Measurements from ENCODE around the gene VCX2. TPM values are rescaled to one million over a fixed set of nuclear protein-coding genes. Genes with fewer than 3 reads are reported as not detected.
"Not testable (repeated sequence)": the region's sequence is repeated elsewhere in the genome, so short reads cannot be mapped to it uniquely, and the experiment has no call there.

VCX2 gene
- polyA plus RNA-seq, 1 of the 3 experiments (the other 2 are of a cell fraction): not detected

- TF ChIP-seq CTCF (IDR thresholded peaks at IDR 0.05) (no peak), FOXJ3 (CRISPR knock-in tag; IDR thresholded peaks at IDR 0.05) (no peak)
These were observed 12.3 kb upstream of the VCX2 start (continued) for GRCh38 chrX:8183346-8183745.

- Histone ChIP-seq H3K4me3 (ENCODE audit: low read depth in 2 of 2, low read length in 1 of 2) (no peak overlapping the region), H4K20me1 (ENCODE audit: insufficient read depth) (no peaks in the 10 kb centered on the region), H3K4me2 (no peak overlapping the region), H3K27me3 (ENCODE audit: insufficient read depth) (no peaks in the 10 kb centered on the region), H3K27ac (ENCODE audit: low read depth in 2 of 2, low read length in 1 of 2) (no peak overlapping the region), H3F3A (replicated peaks; ENCODE audit: insufficient read depth) (no peaks in the 10 kb centered on the region), H3K36me3 (replicated peaks in 1 of 2; ENCODE audit: control insufficient read depth in 1 of 2, insufficient read depth in 2 of 2, low read length in 1 of 2) (no peaks in the 10 kb centered on the region), H3K9me2 (no peaks in the 10 kb centered on the region), H3K9me3 (no peaks in the 10 kb centered on the region), H2AFZ (ENCODE audit: low read depth) (no peak overlapping the region), H3K9ac (no peak overlapping the region), H3K79me2 (ENCODE audit: insufficient read depth) (no peaks in the 10 kb centered on the region), H3K4me1 (ENCODE audit: control insufficient read depth in 1 of 2, insufficient read depth in 2 of 2, low read depth in 1 of 2, low read length in 1 of 2) (no peaks in the 10 kb centered on the region)
- TF ChIP-seq CTCF (IDR thresholded peaks at IDR 0.05) (0 out of 2 replicates have a peak, but pooled peaks have one; percentile 10), RAD21 (IDR thresholded peaks at IDR 0.05; ENCODE audit: low read length) (peak; percentile 43), EP300 (IDR thresholded peaks at IDR 0.05; ENCODE audit: borderline replicate concordance in 1 of 2, low read depth in 1 of 2, low read length in 1 of 2) (no peak), RCOR1 (IDR thresholded peaks at IDR 0.05; ENCODE audit: low read length) (no peak), MXI1 (IDR thresholded peaks at IDR 0.05; ENCODE audit: low read depth, low read length) (no peak)
- DNase-seq: peak; percentile 16
- WGBS (ENCODE audit: low lambda C conversion rate): 0% methylated on average over 1 of the region's 1 CpG
- ChIA-PET CTCF (no interaction called here), POLR2A (no interaction called here)
These were observed 8.6 kb upstream of the VCX2 start for GRCh38 chrX:8179656-8180055.

GRCh38 chrX:8154011-8154410 is 17.1 kb downstream of the VCX2 start:
- CTCF ChIA-PET; POLR2A ChIA-PET; H3K9ac ChIP-seq; H3F3A ChIP-seq (replicated peaks; ENCODE audit: insufficient read depth); H3K4me2 ChIP-seq; H3K79me2 ChIP-seq (ENCODE audit: insufficient read depth); H3K4me3 ChIP-seq (ENCODE audit: low read depth in 2 of 2, low read length in 1 of 2); H3K9me3 ChIP-seq; H2AFZ ChIP-seq (ENCODE audit: low read depth); DNase-seq; H3K27me3 ChIP-seq (ENCODE audit: insufficient read depth); H3K36me3 ChIP-seq (replicated peaks in 1 of 2; ENCODE audit: control insufficient read depth in 1 of 2, insufficient read depth in 2 of 2, low read length in 1 of 2); H3K27ac ChIP-seq (ENCODE audit: low read depth in 2 of 2, low read length in 1 of 2); H3K9me2 ChIP-seq; H3K4me1 ChIP-seq (ENCODE audit: control insufficient read depth in 1 of 2, insufficient read depth in 2 of 2, low read depth in 1 of 2, low read length in 1 of 2); H4K20me1 ChIP-seq (ENCODE audit: insufficient read depth): not testable (repeated sequence)
- 28% methylated on average over 7 of the region's 7 CpGs for WGBS (ENCODE audit: low lambda C conversion rate)

Measured in SK-N-SH (cell line).